GM12878 (cell line): ENCODE results near the gene SYDE2.

Source experiments
- ATF7 ChIP-seq: fragments of 450-650 bp; IDR thresholded peaks from 2 replicates; pipeline ENCODE4 v1.6.1; 2016; ENCODE audit warnings: low read depth, mild to moderate bottlenecking
- CTCF ChIP-seq, 3 experiments: IDR thresholded peaks in 2 of 3; conservative IDR thresholded peaks in 1 of 3; 2 replicates each; pipeline ENCODE4 v1.5.1; 2011; ENCODE audit warnings: low read depth in 3 of 3, low read length in 3 of 3, mild to moderate bottlenecking in 3 of 3, control low read depth in 2 of 3, moderate library complexity in 2 of 3, inconsistent platforms in 1 of 3, mixed read lengths in 1 of 3; ENCODE audit not compliant: control insufficient read depth in 2 of 3, insufficient read depth in 1 of 3; ENCODE audit errors: extremely low read depth in 1 of 3
- HDAC2 ChIP-seq: fragments of 200-600 bp; sonication (generic); IDR thresholded peaks from 2 replicates; pipeline ENCODE4 v1.6.1; 2017
- MXI1 ChIP-seq: fragments of 150-350 bp; IDR thresholded peaks from 2 replicates; pipeline ENCODE4 v1.6.1; 2011; ENCODE audit warnings: low read depth, mild to moderate bottlenecking, inconsistent platforms, low read length, improper control_type of control experiment
- PAX5 ChIP-seq: IDR thresholded peaks from 2 replicates; pipeline ENCODE4 v1.6.1; 2011; ENCODE audit warnings: low read depth, low read length, borderline replicate concordance
- POLR2AphosphoS5 ChIP-seq: IDR thresholded peaks from 2 replicates; pipeline ENCODE4 v1.6.1; 2011; ENCODE audit warnings: mild to moderate bottlenecking, low read length, inconsistent platforms
- SKIL ChIP-seq: fragments of 450-650 bp; IDR thresholded peaks from 2 replicates; pipeline ENCODE4 v1.6.1; 2017; ENCODE audit warnings: mild to moderate bottlenecking, low read depth, inconsistent platforms; ENCODE audit not compliant: poor library complexity, severe bottlenecking
- USF2 ChIP-seq: IDR thresholded peaks from 2 replicates; pipeline ENCODE4 v1.6.1; 2011; ENCODE audit warnings: low read depth, low read length, improper control_type of control experiment, borderline replicate concordance
- YY1 ChIP-seq: IDR thresholded peaks from 2 replicates; pipeline ENCODE4 v1.6.1; 2011; ENCODE audit warnings: low read depth, mild to moderate bottlenecking, low read length

GRCh38 chr1:85202864-85203255 is 2.0 kb upstream of the SYDE2 start:
- no peak for TF ChIP-seq SKIL
- TF ChIP-seq YY1 = no peak
- TF ChIP-seq ATF7 = no peak
- no peak for TF ChIP-seq POLR2AphosphoS5
- TF ChIP-seq USF2 = no peak
- no peak for TF ChIP-seq HDAC2
- no peak for TF ChIP-seq PAX5
- TF ChIP-seq CTCF (IDR thresholded peaks at IDR 0.05 in 2 of 3, conservative IDR thresholded peaks at IDR 0.05 in 1 of 3; ENCODE audit: control insufficient read depth in 2 of 3, extremely low read depth in 1 of 3, insufficient read depth in 1 of 3, low read depth in 3 of 3, low read length in 3 of 3) = no peak
- TF ChIP-seq MXI1 = no peak
